Measurements from ENCODE around the gene CRYAB. TPM values are rescaled to one million over a fixed set of nuclear protein-coding genes. Genes with fewer than 3 reads are reported as not detected.

Gene CRYAB
- total RNA-seq, 1 experiment from 2014 or later = 1.6 TPM

GRCh38 chr11:111910676-111911562 lies 651 bp downstream of the CRYAB start:
- no peak for DNase-seq (ENCODE audit: low spot score)
- H3K27me3 ChIP-seq (replicated peaks; ENCODE audit: insufficient read depth, low read depth, low read length, poor library complexity) = no peaks in the 10 kb centered on the region
- TF ChIP-seq, protein P1, sequence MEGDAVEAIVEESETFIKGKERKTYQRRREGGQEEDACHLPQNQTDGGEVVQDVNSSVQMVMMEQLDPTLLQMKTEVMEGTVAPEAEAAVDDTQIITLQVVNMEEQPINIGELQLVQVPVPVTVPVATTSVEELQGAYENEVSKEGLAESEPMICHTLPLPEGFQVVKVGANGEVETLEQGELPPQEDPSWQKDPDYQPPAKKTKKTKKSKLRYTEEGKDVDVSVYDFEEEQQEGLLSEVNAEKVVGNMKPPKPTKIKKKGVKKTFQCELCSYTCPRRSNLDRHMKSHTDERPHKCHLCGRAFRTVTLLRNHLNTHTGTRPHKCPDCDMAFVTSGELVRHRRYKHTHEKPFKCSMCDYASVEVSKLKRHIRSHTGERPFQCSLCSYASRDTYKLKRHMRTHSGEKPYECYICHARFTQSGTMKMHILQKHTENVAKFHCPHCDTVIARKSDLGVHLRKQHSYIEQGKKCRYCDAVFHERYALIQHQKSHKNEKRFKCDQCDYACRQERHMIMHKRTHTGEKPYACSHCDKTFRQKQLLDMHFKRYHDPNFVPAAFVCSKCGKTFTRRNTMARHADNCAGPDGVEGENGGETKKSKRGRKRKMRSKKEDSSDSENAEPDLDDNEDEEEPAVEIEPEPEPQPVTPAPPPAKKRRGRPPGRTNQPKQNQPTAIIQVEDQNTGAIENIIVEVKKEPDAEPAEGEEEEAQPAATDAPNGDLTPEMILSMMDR (conservative IDR thresholded peaks at IDR 0.05; ENCODE audit: low read depth, low read length) = no peak
- TF ChIP-seq EZH2 (IDR thresholded peaks at IDR 0.05; ENCODE audit: borderline replicate concordance, low read depth, low read length, poor library complexity, severe bottlenecking) = no peak
- ChIA-PET POLR2A (ENCODE audit: low non-redundant PET) (interaction anchor here (0.6 kb wide), 1 partner anchor 26 kb away, joined by 3 read pairs; the partner anchor contains the start of gene DIXDC1), CTCF (interaction anchor here (0.5 kb wide), 1 partner anchor 25 kb away, joined by 3 read pairs; no protein-coding TSS in a partner anchor)
- no peaks in the 10 kb centered on the region for H3K9me3 ChIP-seq (ENCODE audit: low read depth, low read length, poor library complexity, severe bottlenecking)
- no TSS peak for BruUV-seq (replicated peaks)
- no peaks in the 10 kb centered on the region for H3K36me3 ChIP-seq (ENCODE audit: insufficient read depth, low read length, poor library complexity, severe bottlenecking)
- H3K27ac ChIP-seq (ENCODE audit: low read depth, low read length, poor library complexity, severe bottlenecking) = no peak overlapping the region
- intact Hi-C loops (cut with micrococcal nuclease; ENCODE audit: unreplicated experiment) = no loop called here
- H3K4me1 ChIP-seq (ENCODE audit: insufficient read depth, low read length, poor library complexity, severe bottlenecking) = peaks cover 4% of the 10 kb centered on the region
- H3K4me3 ChIP-seq (ENCODE audit: low read depth, low read length, poor library complexity, severe bottlenecking) = no peak overlapping the region

DNA sequence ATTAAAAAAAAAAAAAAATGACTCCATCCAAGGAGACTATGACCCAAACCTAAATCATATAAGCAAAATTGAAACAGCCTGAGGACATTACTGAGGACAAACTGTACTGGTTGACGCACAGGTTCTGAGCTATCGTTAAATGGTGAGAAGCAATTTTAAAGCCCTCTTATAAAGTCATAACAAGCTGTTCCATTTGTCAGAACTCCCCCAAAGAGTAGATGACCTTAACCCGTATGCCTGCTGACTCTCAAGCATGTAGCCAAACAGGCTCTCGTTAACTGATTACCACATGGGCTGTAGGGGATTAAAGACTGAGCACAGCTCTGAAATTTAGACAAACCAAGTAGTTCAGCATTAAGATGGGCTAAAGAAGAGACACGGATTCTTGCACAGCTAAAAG lies 2.2 kb downstream of the CRYAB start:
- no TSS peak for BruUV-seq (replicated peaks)
- Histone ChIP-seq H3K4me3 (ENCODE audit: low read depth, low read length, poor library complexity, severe bottlenecking) (no peak overlapping the region), H3K36me3 (ENCODE audit: insufficient read depth, low read length, poor library complexity, severe bottlenecking) (no peaks in the 10 kb centered on the region), H3K27ac (ENCODE audit: low read depth, low read length, poor library complexity, severe bottlenecking) (no peak overlapping the region), H3K9me3 (ENCODE audit: low read depth, low read length, poor library complexity, severe bottlenecking) (no peaks in the 10 kb centered on the region), H3K27me3 (replicated peaks; ENCODE audit: insufficient read depth, low read depth, low read length, poor library complexity) (no peaks in the 10 kb centered on the region), H3K4me1 (ENCODE audit: insufficient read depth, low read length, poor library complexity, severe bottlenecking) (peaks cover 4% of the 10 kb centered on the region)
- intact Hi-C loops (cut with micrococcal nuclease; ENCODE audit: unreplicated experiment) = no loop called here
- ChIA-PET POLR2A (ENCODE audit: low non-redundant PET) (no interaction called here), CTCF (interaction anchor here (0.5 kb wide), 1 partner anchor 23 kb away, joined by 5 read pairs; no protein-coding TSS in a partner anchor)
- DNase-seq (ENCODE audit: low spot score) = no peak
- TF ChIP-seq, protein P1 (conservative IDR thresholded peaks at IDR 0.05; ENCODE audit: low read depth, low read length) = no peak
- TF ChIP-seq EZH2 (IDR thresholded peaks at IDR 0.05; ENCODE audit: borderline replicate concordance, low read depth, low read length, poor library complexity, severe bottlenecking) = no peak

DNA sequence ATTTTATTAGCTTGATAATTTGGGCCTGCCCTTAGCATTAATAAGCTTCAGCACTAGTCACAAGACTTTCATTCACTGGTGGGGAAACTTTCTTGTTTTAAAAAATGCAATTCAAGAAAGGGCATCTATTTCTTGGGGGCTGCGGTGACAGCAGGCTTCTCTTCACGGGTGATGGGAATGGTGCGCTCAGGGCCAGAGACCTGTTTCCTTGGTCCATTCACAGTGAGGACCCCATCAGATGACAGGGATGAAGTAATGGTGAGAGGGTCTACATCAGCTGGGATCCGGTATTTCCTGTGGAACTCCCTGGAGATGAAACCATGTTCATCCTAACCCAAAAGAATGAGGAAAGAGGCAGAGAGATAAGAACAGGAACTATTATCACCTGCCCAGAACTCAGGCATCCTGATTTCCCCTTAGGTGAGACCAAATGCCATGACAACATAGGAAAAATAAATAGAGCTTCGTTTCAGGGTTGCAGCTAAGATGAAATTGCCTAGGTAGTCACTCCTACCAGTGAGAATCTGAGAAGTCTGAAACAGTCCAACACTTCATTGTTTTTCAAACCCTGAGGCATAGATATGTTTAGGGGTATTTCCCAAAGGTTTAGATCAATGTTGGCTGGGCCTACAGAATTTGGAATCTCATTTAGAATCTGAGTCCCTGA lies 2.8 kb downstream of the CRYAB start:
- Histone ChIP-seq H3K27me3 (replicated peaks; ENCODE audit: insufficient read depth, low read depth, low read length, poor library complexity) (no peaks in the 10 kb centered on the region), H3K4me1 (ENCODE audit: insufficient read depth, low read length, poor library complexity, severe bottlenecking) (no peaks in the 10 kb centered on the region), H3K9me3 (ENCODE audit: low read depth, low read length, poor library complexity, severe bottlenecking) (no peaks in the 10 kb centered on the region), H3K36me3 (ENCODE audit: insufficient read depth, low read length, poor library complexity, severe bottlenecking) (no peaks in the 10 kb centered on the region), H3K27ac (ENCODE audit: low read depth, low read length, poor library complexity, severe bottlenecking) (no peak overlapping the region), H3K4me3 (ENCODE audit: low read depth, low read length, poor library complexity, severe bottlenecking) (no peak overlapping the region)
- intact Hi-C loops (cut with micrococcal nuclease; ENCODE audit: unreplicated experiment) = no loop called here
- no peak for DNase-seq (ENCODE audit: low spot score)
- TF ChIP-seq EZH2 (IDR thresholded peaks at IDR 0.05; ENCODE audit: borderline replicate concordance, low read depth, low read length, poor library complexity, severe bottlenecking) = no peak
- TF ChIP-seq, protein P1 (conservative IDR thresholded peaks at IDR 0.05; ENCODE audit: low read depth, low read length) = no peak
- no TSS peak for BruUV-seq (replicated peaks)
- POLR2A ChIA-PET (ENCODE audit: low non-redundant PET) = no interaction called here
- CTCF ChIA-PET = interaction anchor here (0.5 kb wide), 1 partner anchor 23 kb away, joined by 5 read pairs; no protein-coding TSS in a partner anchor
